GM10266 (cell line): ENCODE measurements around the gene PRR23E.

Experiments
- DNase-seq: peaks from one replicate; pipeline ENCODE4 v3.0.0; 2012; ENCODE audit errors: extremely low spot score
- TF ChIP-seq, protein P1 (sequence below): IDR thresholded peaks from 2 replicates; pipeline ENCODE4 v1.5.1; 2012; ENCODE audit warnings: mild to moderate bottlenecking, low read depth; ENCODE audit not compliant: control insufficient read depth, insufficient read depth; ENCODE audit errors: missing control alignments

Gene PRR23E

DNA sequence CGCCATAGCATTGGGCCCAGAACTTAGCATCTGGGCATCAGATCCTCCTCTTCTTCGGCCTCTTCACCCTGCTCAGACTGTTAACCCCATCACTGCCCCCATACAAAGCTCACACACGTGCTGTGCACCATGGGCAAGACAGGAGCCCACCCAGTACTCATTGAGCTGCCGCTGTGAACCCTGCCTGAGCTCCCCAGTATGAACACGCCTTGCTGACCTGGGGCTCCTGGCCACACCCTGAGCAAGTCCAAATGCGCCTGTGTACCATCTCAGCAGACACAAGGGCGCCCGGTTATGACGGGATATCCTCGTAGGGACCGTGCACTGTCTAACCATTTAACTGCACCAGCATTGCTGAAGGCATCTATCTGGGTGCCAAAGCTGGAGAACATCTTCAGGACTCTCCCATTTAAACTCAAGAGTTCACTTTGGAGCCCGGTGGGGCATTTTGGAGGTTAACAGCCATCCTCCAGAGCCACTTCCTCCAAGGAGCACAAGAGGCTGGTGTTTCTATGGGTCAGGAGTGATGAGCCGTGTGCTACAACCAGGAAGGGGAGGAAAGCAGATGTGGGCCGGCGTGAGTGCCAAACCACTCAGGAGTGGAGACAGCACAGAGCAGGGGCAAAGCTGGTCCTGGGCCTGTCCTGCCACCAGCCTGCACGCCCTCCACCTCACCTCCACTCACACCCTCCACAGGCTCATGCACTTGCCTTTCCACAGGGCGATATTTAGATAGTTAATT is 12.1 kb downstream of the PRR23E start:
- TF ChIP-seq, protein P1, sequence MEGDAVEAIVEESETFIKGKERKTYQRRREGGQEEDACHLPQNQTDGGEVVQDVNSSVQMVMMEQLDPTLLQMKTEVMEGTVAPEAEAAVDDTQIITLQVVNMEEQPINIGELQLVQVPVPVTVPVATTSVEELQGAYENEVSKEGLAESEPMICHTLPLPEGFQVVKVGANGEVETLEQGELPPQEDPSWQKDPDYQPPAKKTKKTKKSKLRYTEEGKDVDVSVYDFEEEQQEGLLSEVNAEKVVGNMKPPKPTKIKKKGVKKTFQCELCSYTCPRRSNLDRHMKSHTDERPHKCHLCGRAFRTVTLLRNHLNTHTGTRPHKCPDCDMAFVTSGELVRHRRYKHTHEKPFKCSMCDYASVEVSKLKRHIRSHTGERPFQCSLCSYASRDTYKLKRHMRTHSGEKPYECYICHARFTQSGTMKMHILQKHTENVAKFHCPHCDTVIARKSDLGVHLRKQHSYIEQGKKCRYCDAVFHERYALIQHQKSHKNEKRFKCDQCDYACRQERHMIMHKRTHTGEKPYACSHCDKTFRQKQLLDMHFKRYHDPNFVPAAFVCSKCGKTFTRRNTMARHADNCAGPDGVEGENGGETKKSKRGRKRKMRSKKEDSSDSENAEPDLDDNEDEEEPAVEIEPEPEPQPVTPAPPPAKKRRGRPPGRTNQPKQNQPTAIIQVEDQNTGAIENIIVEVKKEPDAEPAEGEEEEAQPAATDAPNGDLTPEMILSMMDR: no peak
- DNase-seq: no peak

DNA sequence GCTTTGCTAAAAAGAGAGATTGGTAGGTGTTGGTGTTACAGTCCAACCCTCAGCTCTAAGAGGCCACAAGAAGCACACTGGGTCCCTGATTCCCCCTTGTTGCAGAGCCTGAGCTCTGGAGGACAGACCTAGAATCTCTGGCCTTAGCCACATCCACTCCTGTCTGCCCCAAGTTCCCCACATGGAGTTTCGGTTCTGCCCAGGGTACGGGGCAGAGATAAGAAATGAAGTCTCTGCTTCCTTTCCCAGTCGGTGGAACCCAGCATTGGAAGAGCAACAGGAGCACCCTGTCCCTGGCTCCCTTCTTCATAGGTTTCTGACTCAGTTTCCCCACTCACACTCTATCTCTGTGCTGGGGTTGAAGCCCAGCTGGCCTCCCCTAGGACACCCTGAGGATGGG is 13.2 kb downstream of the PRR23E start:
- TF ChIP-seq, protein P1: no peak
- DNase-seq: no peak

DNA sequence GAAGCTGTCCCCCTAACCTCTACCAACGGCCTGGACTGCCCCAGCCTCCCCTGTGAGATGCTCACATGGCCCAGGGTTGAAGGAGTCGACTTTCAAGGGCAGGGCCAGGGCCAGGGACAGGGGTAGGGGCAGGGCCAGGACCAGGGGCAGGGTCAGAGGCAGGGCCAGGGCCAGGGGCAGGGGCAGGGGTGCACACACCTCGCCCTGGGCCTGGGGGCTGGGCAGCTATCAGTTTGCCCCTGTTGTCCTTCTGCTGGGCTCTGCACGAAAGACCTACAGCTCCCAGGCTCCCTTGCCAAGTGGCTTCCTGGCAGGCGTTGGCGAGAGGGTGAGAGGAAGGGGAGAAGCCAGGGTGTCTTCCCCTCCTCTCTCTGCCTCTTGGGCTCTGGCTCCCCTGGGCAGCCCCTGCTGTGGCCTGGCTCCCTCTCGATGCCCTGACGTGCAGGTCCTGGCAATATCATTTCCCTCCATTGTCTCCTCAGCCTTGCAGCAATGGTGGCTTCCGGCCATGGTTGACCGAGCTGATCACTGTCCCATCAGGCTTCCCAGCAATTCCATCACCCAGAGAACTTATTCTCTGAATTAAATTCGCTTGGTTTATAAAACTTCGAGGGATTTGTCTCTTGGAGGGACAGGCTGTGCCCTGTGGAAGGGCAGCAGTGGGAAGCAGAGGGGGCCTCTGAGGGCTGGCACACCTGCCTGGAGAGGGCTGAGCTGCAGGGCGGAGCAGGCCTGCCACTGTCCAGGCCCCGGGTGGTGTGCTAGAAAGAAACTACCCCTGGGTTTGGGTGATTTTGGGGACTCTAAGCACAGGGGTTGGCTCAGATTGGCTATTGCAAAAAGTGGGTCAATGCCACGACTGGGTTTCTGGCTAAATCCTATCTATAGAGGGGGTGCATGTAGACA is 13.9 kb downstream of the PRR23E start:
- DNase-seq: no peak
- TF ChIP-seq, protein P1: no peak

DNA sequence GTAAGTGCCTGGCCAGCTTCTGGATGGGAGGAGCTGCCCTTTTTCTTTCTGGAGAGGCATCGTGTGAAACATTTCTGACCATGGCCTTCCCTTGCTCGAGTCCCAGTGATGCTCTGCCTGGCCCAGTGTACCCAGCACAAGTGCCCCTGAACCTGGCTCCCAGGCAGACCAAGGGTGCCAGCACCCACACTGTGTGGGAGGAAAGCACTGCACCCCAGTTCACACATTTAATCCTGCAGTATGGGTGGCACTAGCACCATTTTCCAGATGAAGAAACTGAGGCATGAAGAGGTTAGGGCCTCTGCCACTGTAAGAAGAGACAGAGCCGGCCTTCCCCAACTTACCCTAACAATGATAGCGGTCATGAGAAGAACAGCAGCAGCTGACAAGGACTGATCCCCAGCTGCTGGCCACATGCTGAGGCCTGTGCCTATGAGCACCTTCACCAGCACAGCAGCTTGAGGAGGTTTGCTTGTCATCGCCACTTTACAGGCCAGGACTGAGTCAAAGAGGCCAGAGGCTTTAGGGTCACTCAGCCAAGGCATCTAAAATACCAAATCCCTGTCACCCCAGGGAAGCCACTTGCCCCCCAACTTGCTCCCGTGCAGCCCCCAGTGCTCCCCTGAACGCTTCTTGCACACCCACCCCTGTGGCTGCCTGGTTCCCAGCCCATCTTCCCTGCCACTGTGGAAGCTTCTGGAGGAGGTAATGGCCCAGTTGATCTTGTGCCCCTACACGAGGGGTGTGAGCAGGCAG is 15.0 kb downstream of the PRR23E start:
- TF ChIP-seq, protein P1: no peak
- DNase-seq: no peak

DNA sequence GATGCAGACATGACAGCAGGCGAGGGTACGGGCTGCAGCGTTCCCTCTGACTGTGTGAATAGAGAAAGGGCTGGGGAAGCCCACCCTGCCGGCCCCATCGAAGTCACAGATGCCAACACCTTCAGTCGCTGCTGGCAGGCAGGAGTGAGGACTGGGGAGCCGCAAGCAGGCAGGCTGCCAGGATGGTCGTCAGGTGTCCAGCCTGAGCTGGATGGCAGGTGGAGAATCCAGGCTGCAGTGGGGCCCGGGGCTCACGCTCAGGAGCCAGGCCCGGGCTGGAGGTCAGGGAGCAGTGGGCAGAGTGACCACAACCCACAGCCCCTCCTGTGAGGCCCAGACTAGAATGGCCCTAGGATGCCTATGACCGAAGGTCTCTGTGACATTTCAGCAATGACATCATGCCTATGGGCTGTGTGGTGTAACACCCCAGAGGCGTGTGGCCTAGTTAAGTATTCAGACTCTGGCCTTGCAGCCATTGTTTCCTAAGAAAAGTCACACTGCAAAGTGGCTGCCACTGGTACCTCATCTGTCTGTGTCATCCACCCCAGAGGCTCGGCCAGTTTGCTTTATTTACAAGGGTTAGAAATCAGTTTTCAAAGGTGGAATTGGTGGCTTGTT is 15.7 kb downstream of the PRR23E start:
- TF ChIP-seq, protein P1: no peak
- no peak for DNase-seq

DNA sequence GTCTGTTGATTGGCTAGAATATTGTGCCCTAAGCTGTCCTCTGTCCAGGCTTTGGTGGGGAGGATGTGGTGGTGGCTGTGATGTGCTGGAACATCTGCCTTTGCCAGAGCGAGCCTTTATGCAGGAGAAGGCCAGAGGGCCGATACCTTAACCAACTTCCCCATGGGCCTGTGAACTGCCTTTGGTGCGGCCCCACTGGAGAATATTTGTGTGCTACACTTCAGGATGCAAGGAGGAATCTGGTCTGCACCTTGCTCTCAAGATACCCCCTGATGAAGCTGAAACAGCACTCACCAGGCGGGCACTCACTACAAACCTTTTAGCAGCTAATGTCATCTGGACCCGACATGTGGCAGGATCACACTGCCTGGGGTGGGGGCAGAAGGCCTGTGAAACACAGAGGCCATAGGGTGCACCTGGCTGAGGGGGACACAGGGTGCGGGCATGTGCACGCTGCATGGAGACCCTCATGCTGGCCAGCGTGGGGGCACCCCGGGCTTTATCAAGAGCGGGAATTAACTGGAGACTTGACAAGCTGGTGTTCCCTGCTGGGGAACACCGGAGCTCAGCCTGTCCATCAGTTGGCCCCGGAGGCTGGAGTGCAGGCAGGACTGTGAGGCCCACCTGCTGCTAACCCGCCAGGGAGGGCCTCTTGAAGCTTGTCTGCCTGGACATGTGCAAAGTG is 16.4 kb downstream of the PRR23E start:
- no peak for DNase-seq
- TF ChIP-seq, protein P1: no peak
